HUES64 (cell line): Measurements from ENCODE around the gene BTBD9.
"Not testable (repeated sequence)": the region's sequence is repeated elsewhere in the genome, so short reads cannot be mapped to it uniquely, and the experiment has no call there.

ENCODE experiments used
- H3K27ac ChIP-seq: 2 replicates; pipeline ENCODE4 v1.7.0; 2013; ENCODE audit warnings: low read depth, low read length, inconsistent platforms
- H3K27me3 ChIP-seq: 2 replicates; pipeline ENCODE4 v1.6.1; 2013; ENCODE audit warnings: mild to moderate bottlenecking, low read length; ENCODE audit not compliant: insufficient read depth
- H3K36me3 ChIP-seq: 2 replicates; pipeline ENCODE4 v1.6.1; 2013; ENCODE audit warnings: mild to moderate bottlenecking, low read length; ENCODE audit not compliant: insufficient read depth
- H3K4me1 ChIP-seq: 2 replicates; pipeline ENCODE4 v1.6.1; 2013; ENCODE audit warnings: mild to moderate bottlenecking, low read length, moderate library complexity; ENCODE audit not compliant: insufficient read depth
- H3K4me3 ChIP-seq: 2 replicates; pipeline ENCODE4 v1.5.1; 2013; ENCODE audit warnings: mild to moderate bottlenecking, low read length, moderate library complexity
- H3K9ac ChIP-seq: 2 replicates; pipeline ENCODE4 v1.6.1; 2013; ENCODE audit warnings: mild to moderate bottlenecking, low read depth, low read length
- H3K9me3 ChIP-seq: 2 replicates; pipeline ENCODE4 v1.6.1; 2013; ENCODE audit warnings: low read depth, low read length; ENCODE audit not compliant: insufficient read depth
- WGBS: fragments of 150-250, 120-280 bp; methylation state at CpG from one replicate; pipeline ENCODE4 v1.1.7; 2013; ENCODE audit warnings: missing lambda C conversion rate; 5-methylcytosine and 5-hydroxymethylcytosine counted together

The BTBD9 gene

DNA sequence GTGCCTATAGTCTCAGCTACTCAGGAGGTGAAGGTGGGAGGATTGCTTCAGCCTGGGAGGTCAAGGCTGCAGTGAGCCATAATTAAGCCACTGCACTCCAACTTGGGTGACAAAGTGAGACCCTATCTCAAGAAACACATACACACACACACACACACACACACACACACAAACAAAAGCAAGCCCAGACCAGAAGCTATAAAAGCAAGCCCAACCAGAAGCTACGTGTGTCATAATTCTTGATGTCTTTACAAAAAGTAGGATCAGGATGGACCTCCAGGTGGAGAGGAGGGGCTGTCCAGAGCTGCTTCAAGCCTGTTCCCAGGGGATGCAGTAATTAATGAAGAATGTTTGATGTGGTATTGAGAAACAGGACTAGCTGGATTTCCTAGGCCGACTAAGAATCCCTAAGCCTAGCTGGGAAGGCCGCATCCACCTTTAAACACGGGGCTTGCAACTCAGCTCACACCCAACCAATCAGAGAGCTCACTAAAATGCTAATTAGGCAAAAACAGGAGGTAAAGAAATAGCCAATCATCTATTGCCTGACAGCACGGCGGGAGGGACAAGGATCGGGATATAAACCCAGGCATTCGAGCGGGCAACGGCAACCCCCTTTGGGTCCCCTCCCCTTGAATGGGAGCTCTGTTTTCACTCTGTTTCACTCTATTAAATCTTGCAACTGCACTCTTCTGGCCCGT, 213.8 kb downstream of the BTBD9 start:
- not testable (repeated sequence) for H3K9me3 ChIP-seq, H3K27ac ChIP-seq, H3K27me3 ChIP-seq, H3K4me3 ChIP-seq, H3K36me3 ChIP-seq, H3K9ac ChIP-seq
- peaks cover 17% of the 10 kb centered on the region for H3K4me1 ChIP-seq
- WGBS: 89% methylated on average over 11 of the region's 11 CpGs

DNA sequence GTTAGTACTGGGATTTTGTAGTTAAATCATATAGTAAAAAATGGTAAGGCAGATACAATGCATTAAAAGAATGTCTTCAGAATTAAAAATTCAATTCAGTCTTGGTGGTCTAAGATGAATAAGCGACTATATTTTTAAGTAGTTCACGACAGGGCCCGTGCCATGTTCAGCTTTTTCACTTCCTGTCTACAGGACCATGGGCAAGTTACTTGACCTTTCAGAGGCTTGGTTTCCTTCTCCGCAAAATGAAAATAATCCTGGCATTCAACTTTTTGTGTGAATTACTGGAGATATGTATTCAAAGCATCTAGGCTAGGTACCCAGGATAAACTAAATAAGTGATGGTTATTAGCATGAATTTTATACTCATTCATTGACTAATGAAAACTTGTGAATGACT, 216.0 kb downstream of the BTBD9 start:
- H3K9me3 ChIP-seq: no peaks in the 10 kb centered on the region
- WGBS: 72% methylated on average over 4 of the region's 4 CpGs
- no peaks in the 10 kb centered on the region for H3K36me3 ChIP-seq
- no peaks in the 10 kb centered on the region for H3K27me3 ChIP-seq
- no peak overlapping the region for H3K4me3 ChIP-seq
- no peak overlapping the region for H3K9ac ChIP-seq
- H3K4me1 ChIP-seq: peaks cover 13% of the 10 kb centered on the region
- no peak overlapping the region for H3K27ac ChIP-seq

DNA sequence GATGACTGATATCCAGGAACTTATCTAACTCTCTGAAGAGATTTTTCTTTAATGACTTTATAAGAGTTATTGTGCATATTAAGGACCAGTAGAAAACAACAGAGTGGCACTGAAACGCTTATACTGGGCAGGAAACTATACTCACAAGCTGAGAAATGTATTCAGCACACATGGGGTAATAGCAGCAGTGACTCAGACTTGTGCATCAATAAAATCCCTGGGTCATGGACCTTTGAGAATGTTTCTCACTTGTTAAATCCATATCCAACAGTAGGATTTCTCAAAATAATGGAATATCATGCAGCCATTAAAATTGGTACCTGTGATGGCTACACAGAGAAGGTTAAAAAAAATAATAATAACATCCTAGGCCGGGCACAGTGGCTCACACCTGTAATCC, 219.5 kb downstream of the BTBD9 start:
- Histone ChIP-seq H3K27ac (no peak overlapping the region), H3K9ac (no peak overlapping the region), H3K27me3 (no peaks in the 10 kb centered on the region), H3K4me3 (no peak overlapping the region), H3K4me1 (no peaks in the 10 kb centered on the region), H3K9me3 (no peaks in the 10 kb centered on the region), H3K36me3 (no peaks in the 10 kb centered on the region)
- 96% methylated on average over 2 of the region's 2 CpGs for WGBS

DNA sequence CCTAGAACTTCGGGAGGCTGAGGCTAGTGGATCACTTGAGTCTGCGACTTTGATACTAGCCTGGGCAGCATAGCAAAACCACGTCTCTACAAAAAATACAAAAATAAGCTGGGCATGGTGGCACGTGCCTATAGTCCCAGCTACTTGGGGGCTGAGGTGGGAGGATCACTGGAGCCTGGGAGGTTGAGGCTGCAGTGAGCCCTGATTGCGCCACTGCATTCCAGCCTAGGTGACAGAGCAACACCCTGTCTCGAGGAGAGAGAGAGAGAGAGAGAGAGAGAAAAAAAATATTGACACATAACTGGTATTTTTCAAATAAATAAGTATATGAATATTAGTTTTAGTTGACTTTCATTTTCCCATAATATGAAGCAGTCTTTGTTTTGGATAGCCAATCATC, 222.2 kb downstream of the BTBD9 start:
- H3K27me3 ChIP-seq: no peaks in the 10 kb centered on the region
- no peak overlapping the region for H3K27ac ChIP-seq
- no peaks in the 10 kb centered on the region for H3K9me3 ChIP-seq
- no peaks in the 10 kb centered on the region for H3K4me1 ChIP-seq
- no peak overlapping the region for H3K9ac ChIP-seq
- H3K36me3 ChIP-seq: no peaks in the 10 kb centered on the region
- no peak overlapping the region for H3K4me3 ChIP-seq
- WGBS: 94% methylated on average over 5 of the region's 6 CpGs

DNA sequence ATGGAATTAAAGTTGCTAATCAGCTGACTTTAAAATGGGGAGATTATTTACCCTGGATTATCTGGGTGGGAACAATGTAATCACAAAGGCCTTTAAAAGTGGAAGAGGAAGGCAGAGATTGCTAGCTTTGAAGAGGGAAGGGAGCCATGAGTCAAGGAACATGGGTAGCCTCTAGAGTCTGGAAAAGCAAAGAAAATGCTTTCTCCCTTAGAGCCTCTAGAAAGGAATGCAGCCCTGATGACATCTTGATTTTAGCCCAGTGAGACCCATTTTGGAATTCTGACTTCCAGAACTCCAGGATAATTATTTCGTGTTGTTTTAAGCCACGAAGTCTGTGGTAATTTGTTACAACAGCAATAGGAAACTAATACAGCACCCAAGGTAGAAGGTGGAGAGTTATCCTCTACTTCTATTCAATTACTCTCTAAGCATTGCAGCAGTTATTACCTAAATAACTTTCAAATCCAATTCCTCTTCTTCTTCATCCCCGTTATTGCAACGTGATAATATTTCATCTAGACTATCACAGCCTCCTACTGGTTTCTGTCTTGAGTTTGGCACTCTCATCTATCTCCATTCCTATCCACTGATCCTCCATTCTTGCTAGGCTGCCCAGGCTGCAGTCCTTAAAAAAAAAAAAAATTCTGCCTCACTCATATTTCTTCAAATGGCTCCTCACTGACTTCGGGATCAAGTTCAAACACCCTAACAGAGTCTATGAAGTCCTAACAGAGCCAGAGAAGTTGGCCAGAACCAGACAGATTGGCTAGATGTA, 224.3 kb downstream of the BTBD9 start:
- Histone ChIP-seq H3K27me3 (no peaks in the 10 kb centered on the region), H3K9ac (no peak overlapping the region), H3K27ac (no peak overlapping the region), H3K36me3 (no peaks in the 10 kb centered on the region), H3K4me1 (no peaks in the 10 kb centered on the region), H3K9me3 (no peaks in the 10 kb centered on the region), H3K4me3 (no peak overlapping the region)
- 96% methylated on average over 5 of the region's 5 CpGs for WGBS

DNA sequence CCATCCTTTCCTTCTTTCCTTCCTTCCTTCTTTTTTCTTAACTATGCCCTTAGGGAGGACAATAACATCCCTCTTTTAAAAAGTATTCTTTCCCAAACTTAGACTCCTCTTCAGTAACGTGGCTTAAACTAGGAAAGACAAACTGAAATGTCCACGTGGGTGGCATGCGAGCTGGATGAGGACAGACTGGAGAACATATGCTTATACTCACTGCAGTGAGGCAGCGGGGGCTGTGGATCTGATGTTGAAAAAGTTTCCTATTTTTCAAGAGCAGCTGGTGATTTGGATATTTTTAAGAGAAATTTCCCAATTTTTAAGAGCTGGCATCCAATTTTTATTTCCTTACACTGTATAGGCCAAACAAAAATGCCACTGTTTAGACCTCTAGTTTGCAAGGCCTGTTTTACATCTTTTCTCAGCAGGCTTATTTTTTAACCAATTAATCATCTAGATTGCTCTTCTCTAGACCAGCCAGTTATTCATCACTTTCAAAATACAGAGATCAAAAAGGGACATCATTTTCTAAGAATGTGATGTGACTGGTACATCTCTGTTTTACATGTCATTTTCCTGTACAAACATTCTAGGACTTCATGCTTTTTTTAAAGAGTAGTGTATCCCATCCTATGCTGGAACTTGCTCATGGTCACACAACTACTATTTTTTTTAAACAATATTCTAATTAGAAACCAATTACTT, 226.5 kb downstream of the BTBD9 start:
- WGBS: 95% methylated on average over 4 of the region's 4 CpGs
- Histone ChIP-seq H3K4me3 (no peak overlapping the region), H3K27ac (no peak overlapping the region), H3K9me3 (no peaks in the 10 kb centered on the region), H3K36me3 (no peaks in the 10 kb centered on the region), H3K4me1 (no peaks in the 10 kb centered on the region), H3K9ac (no peak overlapping the region), H3K27me3 (no peaks in the 10 kb centered on the region)

DNA sequence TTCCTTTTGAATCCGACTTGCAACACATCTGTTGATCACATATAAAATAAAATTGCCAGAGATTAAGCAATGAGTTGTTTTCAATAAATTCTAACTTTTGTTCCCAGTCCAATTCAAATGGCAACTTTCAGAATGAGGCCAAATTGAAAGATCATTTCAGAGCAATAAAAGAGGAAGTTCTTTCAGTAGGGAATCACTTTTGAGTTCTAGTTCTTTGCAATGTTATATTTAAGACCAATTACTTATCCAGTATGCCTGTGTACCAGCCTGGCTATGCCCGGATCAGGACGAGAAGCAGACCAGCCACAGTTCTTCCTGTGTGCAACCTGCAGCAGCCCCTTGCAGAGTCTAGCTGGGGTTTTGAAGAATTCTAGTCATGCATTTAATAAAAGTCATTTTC, 232.5 kb downstream of the BTBD9 start:
- Histone ChIP-seq H3K27me3 (no peaks in the 10 kb centered on the region), H3K4me1 (peaks cover 5% of the 10 kb centered on the region; the same call in 1 of the 2 replicates), H3K9ac (no peak overlapping the region), H3K4me3 (no peak overlapping the region), H3K9me3 (no peaks in the 10 kb centered on the region), H3K36me3 (no peaks in the 10 kb centered on the region), H3K27ac (no peak overlapping the region)
- 98% methylated on average over 2 of the region's 3 CpGs for WGBS

DNA sequence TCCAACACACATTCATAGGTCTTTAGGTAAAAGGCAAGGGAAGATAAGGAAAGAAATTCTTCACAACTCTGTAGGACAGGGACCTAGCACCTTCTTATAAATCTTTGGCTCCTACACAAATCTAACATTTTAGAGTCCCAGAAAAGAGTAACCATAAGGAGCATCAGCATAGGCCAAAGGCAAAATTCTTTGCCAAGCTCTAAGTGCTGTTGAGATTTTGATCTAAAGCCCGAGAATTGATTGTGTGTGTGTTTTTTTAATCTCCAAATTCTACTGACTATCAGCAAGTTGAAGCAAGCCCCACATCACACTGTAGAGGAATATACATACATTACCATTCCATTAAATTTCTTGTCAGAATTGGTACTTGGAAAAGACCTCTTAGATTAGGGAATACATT, 233.6 kb downstream of the BTBD9 start:
- Histone ChIP-seq H3K27me3 (no peaks in the 10 kb centered on the region), H3K9me3 (no peaks in the 10 kb centered on the region), H3K27ac (no peak overlapping the region), H3K4me3 (no peak overlapping the region), H3K9ac (no peak overlapping the region), H3K36me3 (no peaks in the 10 kb centered on the region), H3K4me1 (peaks cover 5% of the 10 kb centered on the region; the same call in 1 of the 2 replicates)
- 100% methylated on average over 1 of the region's 1 CpG for WGBS

DNA sequence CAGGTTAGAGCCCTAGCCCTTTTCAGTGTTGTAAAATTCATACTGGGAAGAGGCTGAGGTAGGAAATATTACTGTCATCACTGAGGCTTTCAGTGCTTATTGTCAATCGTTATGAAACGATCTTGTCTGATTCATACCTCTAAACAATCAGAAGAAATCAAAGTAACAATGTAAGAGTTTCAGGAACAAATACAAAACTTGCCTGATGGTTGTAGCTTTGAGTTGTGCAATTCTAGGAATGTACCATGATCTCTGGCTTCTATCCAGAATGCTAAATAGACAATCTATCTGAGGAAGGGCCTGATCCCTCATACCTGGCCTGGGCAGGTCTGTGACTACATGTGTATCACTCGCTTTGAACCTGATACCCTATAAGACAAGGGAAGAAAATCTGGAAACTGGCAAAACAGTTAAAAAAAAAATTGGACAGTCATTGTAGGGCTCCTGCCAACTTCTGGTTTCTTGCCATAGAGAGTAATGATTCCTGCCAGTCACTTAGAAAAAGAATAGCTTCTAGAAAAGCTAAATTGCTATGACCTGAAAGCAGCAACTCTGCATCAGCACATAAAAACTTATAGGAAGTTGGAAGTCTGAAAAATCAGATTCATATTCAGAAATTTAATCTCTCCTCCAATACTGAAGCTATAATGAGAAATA, 234.7 kb downstream of the BTBD9 start:
- Histone ChIP-seq H3K4me3 (no peak overlapping the region), H3K9me3 (no peaks in the 10 kb centered on the region), H3K9ac (no peak overlapping the region), H3K27me3 (no peaks in the 10 kb centered on the region), H3K27ac (no peak overlapping the region), H3K4me1 (peaks cover 10% of the 10 kb centered on the region; the same call in 1 of the 2 replicates), H3K36me3 (no peaks in the 10 kb centered on the region)
- WGBS: 100% methylated on average over 3 of the region's 3 CpGs

DNA sequence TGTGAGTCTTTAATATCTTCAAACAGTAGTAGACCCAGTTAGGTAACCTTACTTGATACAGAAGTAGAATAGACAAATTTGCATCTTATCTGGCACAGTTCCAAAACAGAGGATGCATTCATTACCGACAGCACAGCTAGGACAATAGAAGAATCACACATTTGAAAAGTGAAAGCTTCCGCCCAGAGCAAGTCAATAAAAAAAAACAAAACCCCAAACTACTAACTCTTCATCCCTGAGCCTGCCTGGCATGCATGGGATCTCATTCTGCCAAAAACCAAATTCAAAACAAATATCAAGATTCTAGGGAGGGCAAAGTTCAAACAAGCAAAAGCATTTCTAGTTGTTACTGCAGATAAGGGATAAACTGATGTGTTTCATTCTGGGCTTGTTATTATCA, 235.4 kb downstream of the BTBD9 start:
- WGBS: 69% methylated on average over 2 of the region's 2 CpGs
- Histone ChIP-seq H3K27ac (no peak overlapping the region), H3K9me3 (no peaks in the 10 kb centered on the region), H3K27me3 (no peaks in the 10 kb centered on the region), H3K36me3 (no peaks in the 10 kb centered on the region), H3K9ac (no peak overlapping the region), H3K4me1 (peaks cover 10% of the 10 kb centered on the region; the same call in 1 of the 2 replicates), H3K4me3 (no peak overlapping the region)

DNA sequence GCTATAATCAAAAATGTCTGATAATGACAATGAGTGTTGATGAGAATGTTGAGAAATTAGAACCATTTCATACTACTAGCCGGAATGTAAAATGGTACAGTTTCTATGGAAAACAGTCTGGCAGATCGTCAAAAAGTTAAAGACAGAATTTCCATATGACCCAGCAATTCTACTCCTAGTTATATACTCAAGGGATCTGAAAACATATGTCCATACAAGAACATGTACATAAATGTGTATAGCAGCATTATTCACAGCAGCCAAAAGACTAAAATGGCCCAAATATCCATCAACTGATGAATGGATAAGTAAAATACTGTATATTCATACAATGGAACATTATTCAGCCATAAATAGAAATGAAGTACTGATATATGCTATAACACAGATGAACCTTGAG, 236.2 kb downstream of the BTBD9 start:
- Histone ChIP-seq H3K4me1 (peaks cover 10% of the 10 kb centered on the region; the same call in 1 of the 2 replicates), H3K27me3 (no peaks in the 10 kb centered on the region), H3K9me3 (no peaks in the 10 kb centered on the region), H3K27ac (no peak overlapping the region), H3K9ac (no peak overlapping the region), H3K36me3 (no peaks in the 10 kb centered on the region), H3K4me3 (no peak overlapping the region)
- WGBS: 100% methylated on average over 2 of the region's 2 CpGs
